SIG-M5 (cell line): ENCODE data around the gene TGM6.

ENCODE experiments used
- DNase-seq: peaks from one replicate; lab custom pipeline; 2025; lab: John Stamatoyannopoulos, UW

TGM6 gene

GRCh38 chr20:2364044-2364443 lies 16.7 kb upstream of the TGM6 start:
- DNase-seq = no peak

GRCh38 chr20:2365091-2365490 lies 15.6 kb upstream of the TGM6 start:
- no peak for DNase-seq

- no peak for DNase-seq
Observed at GRCh38 chr20:2365666-2366065, 15.0 kb upstream of the TGM6 start.

GRCh38 chr20:2368621-2369020 lies 12.1 kb upstream of the TGM6 start:
- no peak for DNase-seq

GRCh38 chr20:2373098-2373497 lies 7.6 kb upstream of the TGM6 start:
- DNase-seq = no peak

- no peak for DNase-seq
Observed at GRCh38 chr20:2374346-2375125, 6.2 kb upstream of the TGM6 start.

GRCh38 chr20:2378893-2379292 lies 1.8 kb upstream of the TGM6 start:
- DNase-seq = no peak

GRCh38 chr20:2379511-2380229 lies 1.0 kb upstream of the TGM6 start:
- DNase-seq = no peak

GRCh38 chr20:2381303-2381702 lies 602 bp downstream of the TGM6 start:
- no peak for DNase-seq

- DNase-seq = no peak
Observed at GRCh38 chr20:2382833-2383232, 2.1 kb downstream of the TGM6 start.

- DNase-seq = no peak
Observed at GRCh38 chr20:2385026-2385425, 4.3 kb downstream of the TGM6 start.

GRCh38 chr20:2385496-2385895 lies 4.8 kb downstream of the TGM6 start:
- no peak for DNase-seq

GRCh38 chr20:2386516-2387179 lies 5.9 kb downstream of the TGM6 start:
- DNase-seq = no peak

- DNase-seq = no peak
Observed at GRCh38 chr20:2387180-2387577, 6.5 kb downstream of the TGM6 start.

- DNase-seq = no peak
Observed at GRCh38 chr20:2387580-2387979, 6.9 kb downstream of the TGM6 start.

- DNase-seq = no peak
Observed at GRCh38 chr20:2390951-2391675, 10.4 kb downstream of the TGM6 start.

- no peak for DNase-seq
Observed at GRCh38 chr20:2394411-2395055, 13.8 kb downstream of the TGM6 start.

GRCh38 chr20:2395136-2395535 lies 14.4 kb downstream of the TGM6 start:
- DNase-seq = no peak

- DNase-seq = no peak
Observed at GRCh38 chr20:2396241-2396814, 15.6 kb downstream of the TGM6 start.

GRCh38 chr20:2397091-2397490 lies 16.4 kb downstream of the TGM6 start:
- no peak for DNase-seq

- no peak for DNase-seq
Observed at GRCh38 chr20:2397595-2398145, 17.0 kb downstream of the TGM6 start.
